ENCODE measurements around the gene PHGDH.

The PHGDH gene

GRCh38 chr1:119718409-119718808 is 6.7 kb downstream of the PHGDH start:
- H3K36me3 ChIP-seq (replicated peaks; ENCODE audit: low read depth, low read length): peaks cover 31% of the 10 kb centered on the region
- no peaks in the 10 kb centered on the region for H3K27me3 ChIP-seq (ENCODE audit: low read depth, low read length)
- no peak overlapping the region for H3K9ac ChIP-seq (ENCODE audit: low read length)
- no peak overlapping the region for H3K4me3 ChIP-seq (ENCODE audit: low read length)
- H3K4me1 ChIP-seq (ENCODE audit: low read length): peaks cover 3% of the 10 kb centered on the region
- H4K20me1 ChIP-seq (ENCODE audit: insufficient read depth, low read length): peaks cover 72% of the 10 kb centered on the region
- H2AFZ ChIP-seq (ENCODE audit: low read depth, low read length): no peak overlapping the region
- H3K9me3 ChIP-seq (ENCODE audit: insufficient read depth, low read length): no peaks in the 10 kb centered on the region
- no peak overlapping the region for H3K4me2 ChIP-seq (ENCODE audit: low read length)
- H3K79me2 ChIP-seq (ENCODE audit: low read length): peaks cover 54% of the 10 kb centered on the region
- no peak overlapping the region for H3K27ac ChIP-seq (ENCODE audit: low read length)
- TF ChIP-seq CTCF (IDR thresholded peaks at IDR 0.05; ENCODE audit: low read depth, low read length): no peak
- no peak for TF ChIP-seq EZH2phosphoT487 (IDR thresholded peaks at IDR 0.05; ENCODE audit: low read depth)

DNA sequence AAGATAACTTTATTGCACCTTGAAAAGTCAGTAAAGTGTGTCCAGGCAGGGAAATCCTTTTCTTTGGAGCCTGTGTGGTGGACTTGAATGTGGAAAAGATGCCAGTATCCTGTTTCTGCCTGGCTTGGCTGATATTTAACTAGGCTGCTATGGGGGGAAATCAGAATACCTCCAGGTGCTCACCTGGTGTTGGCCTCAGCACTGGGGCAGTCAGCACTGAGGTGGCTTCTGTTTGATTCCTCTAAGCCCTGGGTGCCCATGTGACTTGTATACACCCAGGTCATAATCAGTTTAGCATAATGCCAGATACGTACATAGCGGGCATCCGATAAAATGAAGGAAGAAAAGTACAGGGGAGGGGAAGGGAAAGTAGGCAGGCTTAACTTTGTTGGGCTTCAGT is 7.2 kb downstream of the PHGDH start:
- Histone ChIP-seq H3K27me3 (ENCODE audit: low read depth, low read length) (no peaks in the 10 kb centered on the region), H3K9me3 (ENCODE audit: insufficient read depth, low read length) (no peaks in the 10 kb centered on the region), H3K36me3 (replicated peaks; ENCODE audit: low read depth, low read length) (peaks cover 37% of the 10 kb centered on the region), H3K4me3 (ENCODE audit: low read length) (no peak overlapping the region), H2AFZ (ENCODE audit: low read depth, low read length) (no peak overlapping the region), H3K27ac (ENCODE audit: low read length) (no peak overlapping the region), H4K20me1 (ENCODE audit: insufficient read depth, low read length) (peaks cover 75% of the 10 kb centered on the region), H3K4me2 (ENCODE audit: low read length) (no peak overlapping the region), H3K9ac (ENCODE audit: low read length) (no peak overlapping the region), H3K79me2 (ENCODE audit: low read length) (peaks cover 49% of the 10 kb centered on the region), H3K4me1 (ENCODE audit: low read length) (no peaks in the 10 kb centered on the region)
- no peak for TF ChIP-seq EZH2phosphoT487 (IDR thresholded peaks at IDR 0.05; ENCODE audit: low read depth)
- no peak for TF ChIP-seq CTCF (IDR thresholded peaks at IDR 0.05; ENCODE audit: low read depth, low read length)

DNA sequence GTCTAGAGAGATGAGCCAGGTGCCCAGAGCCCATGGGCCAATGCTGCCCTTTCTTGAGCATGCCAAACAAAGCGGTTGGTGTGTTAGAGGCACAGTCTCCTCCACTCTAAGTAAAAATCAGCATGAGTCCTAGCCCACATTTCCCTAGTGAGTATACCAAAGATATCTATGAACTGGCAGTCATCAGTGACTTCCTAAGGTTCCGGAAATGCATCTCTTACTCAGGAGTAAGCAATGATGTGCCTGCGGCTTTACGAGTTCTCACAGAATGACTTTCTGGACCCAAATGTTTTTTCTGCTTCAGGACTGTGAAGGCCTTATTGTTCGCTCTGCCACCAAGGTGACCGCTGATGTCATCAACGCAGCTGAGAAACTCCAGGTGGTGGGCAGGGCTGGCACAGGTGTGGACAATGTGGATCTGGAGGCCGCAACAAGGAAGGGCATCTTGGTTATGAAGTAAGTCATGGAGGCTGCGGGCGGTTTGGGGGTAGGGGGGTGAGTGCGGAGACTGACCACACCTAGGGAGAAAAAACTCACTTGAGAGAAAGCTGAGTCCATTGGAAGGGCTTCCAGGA is 9.2 kb downstream of the PHGDH start:
- Histone ChIP-seq H3K9ac (ENCODE audit: low read length) (no peak overlapping the region), H4K20me1 (ENCODE audit: insufficient read depth, low read length) (peaks cover 68% of the 10 kb centered on the region), H3K9me3 (ENCODE audit: insufficient read depth, low read length) (no peaks in the 10 kb centered on the region), H3K27ac (ENCODE audit: low read length) (no peak overlapping the region), H3K4me1 (ENCODE audit: low read length) (no peaks in the 10 kb centered on the region), H3K4me2 (ENCODE audit: low read length) (no peak overlapping the region), H3K79me2 (ENCODE audit: low read length) (peaks cover 31% of the 10 kb centered on the region), H3K27me3 (ENCODE audit: low read depth, low read length) (no peaks in the 10 kb centered on the region), H3K36me3 (replicated peaks; ENCODE audit: low read depth, low read length) (peaks cover 54% of the 10 kb centered on the region), H2AFZ (ENCODE audit: low read depth, low read length) (no peak overlapping the region), H3K4me3 (ENCODE audit: low read length) (no peak overlapping the region)
- TF ChIP-seq CTCF (IDR thresholded peaks at IDR 0.05; ENCODE audit: low read depth, low read length) (no peak), EZH2phosphoT487 (IDR thresholded peaks at IDR 0.05; ENCODE audit: low read depth) (no peak)

GRCh38 chr1:119721896-119722295 is 10.2 kb downstream of the PHGDH start:
- H3K4me2 ChIP-seq (ENCODE audit: low read length): no peak overlapping the region
- no peak overlapping the region for H2AFZ ChIP-seq (ENCODE audit: low read depth, low read length)
- peaks cover 60% of the 10 kb centered on the region for H4K20me1 ChIP-seq (ENCODE audit: insufficient read depth, low read length)

More at GRCh38 chr1:119721896-119722295, 10.2 kb downstream of the PHGDH start:
- H3K27ac ChIP-seq (ENCODE audit: low read length): no peak overlapping the region
- H3K27me3 ChIP-seq (ENCODE audit: low read depth, low read length): no peaks in the 10 kb centered on the region
- no peaks in the 10 kb centered on the region for H3K4me1 ChIP-seq (ENCODE audit: low read length)
- TF ChIP-seq CTCF (IDR thresholded peaks at IDR 0.05; ENCODE audit: low read depth, low read length) (no peak), EZH2phosphoT487 (IDR thresholded peaks at IDR 0.05; ENCODE audit: low read depth) (no peak)
- H3K9ac ChIP-seq (ENCODE audit: low read length): no peak overlapping the region
- peaks cover 61% of the 10 kb centered on the region for H3K36me3 ChIP-seq (replicated peaks; ENCODE audit: low read depth, low read length)
- no peaks in the 10 kb centered on the region for H3K9me3 ChIP-seq (ENCODE audit: insufficient read depth, low read length)
- H3K79me2 ChIP-seq (ENCODE audit: low read length): peaks cover 24% of the 10 kb centered on the region
- H3K4me3 ChIP-seq (ENCODE audit: low read length): no peak overlapping the region

All from OCI-LY3 (cell line).